GM18951 (cell line): Measurements from ENCODE around the gene COL8A2.

ENCODE experiments used
- POLR2A ChIP-seq: IDR thresholded peaks from 4 replicates; pipeline ENCODE4 v1.6.1; 2011; ENCODE audit warnings: mild to moderate bottlenecking; ENCODE audit not compliant: insufficient read length, insufficient read depth; ENCODE audit errors: extremely low read depth
- in situ Hi-C: fragments of 300-500 bp; cut with MboI; formaldehyde crosslinking; loops from one replicate; pipeline ENCODE4 v1.12.0; 2022; ENCODE audit warnings: low sequenced_read_pairs, mixed read lengths, inconsistent platforms; ENCODE audit not compliant: unreplicated experiment

COL8A2 gene

GRCh38 chr1:36137226-36137625 is 12.2 kb upstream of the COL8A2 start:
- in situ Hi-C loops = no loop called here
- no peak for TF ChIP-seq POLR2A

GRCh38 chr1:36136535-36136934 is 11.5 kb upstream of the COL8A2 start:
- no peak for TF ChIP-seq POLR2A
- in situ Hi-C loops = no loop called here

GRCh38 chr1:36135796-36136195 is 10.8 kb upstream of the COL8A2 start:
- in situ Hi-C loops = no loop called here

GRCh38 chr1:36135330-36135667 is 10.3 kb upstream of the COL8A2 start:
- TF ChIP-seq POLR2A = no peak
- in situ Hi-C loops = no loop called here

More at GRCh38 chr1:36135796-36136195, 10.8 kb upstream of the COL8A2 start:
- no peak for TF ChIP-seq POLR2A

GRCh38 chr1:36134505-36135329 is 9.7 kb upstream of the COL8A2 start:
- in situ Hi-C loops = no loop called here
- TF ChIP-seq POLR2A = no peak

GRCh38 chr1:36134031-36134430 is 9.0 kb upstream of the COL8A2 start:
- in situ Hi-C loops = no loop called here
- no peak for TF ChIP-seq POLR2A

- TF ChIP-seq POLR2A = no peak
- in situ Hi-C loops = no loop called here
Measured at GRCh38 chr1:36133484-36133883, 8.5 kb upstream of the COL8A2 start.

- TF ChIP-seq POLR2A = no peak
- in situ Hi-C loops = no loop called here
Measured at GRCh38 chr1:36132029-36132428, 7.0 kb upstream of the COL8A2 start.

GRCh38 chr1:36128905-36129206 is 3.8 kb upstream of the COL8A2 start:
- in situ Hi-C loops = no loop called here
- TF ChIP-seq POLR2A = no peak

- no peak for TF ChIP-seq POLR2A
- in situ Hi-C loops = no loop called here
Measured at GRCh38 chr1:36128126-36128904, 3.3 kb upstream of the COL8A2 start.

GRCh38 chr1:36126797-36127500 is 1.9 kb upstream of the COL8A2 start:
- in situ Hi-C loops = no loop called here
- TF ChIP-seq POLR2A = no peak

- no peak for TF ChIP-seq POLR2A
- in situ Hi-C loops = no loop called here
Measured at GRCh38 chr1:36126005-36126716, 1.1 kb upstream of the COL8A2 start.
